ENCODE data around the gene CLEC12A. TPM values are rescaled to one million over a fixed set of nuclear protein-coding genes. Genes with fewer than 3 reads are reported as not detected.

CLEC12A gene
- total and polyA plus RNA-seq, 7 donors, result 0.06 to 0.96 (median 0.62) TPM

- Histone ChIP-seq H3K9me3 (no peaks in the 10 kb centered on the region), H3K27me3 (ENCODE audit: insufficient read depth in 3 of 3, low read length in 2 of 3) (no peaks in the 10 kb centered on the region), H3K27ac (no peak overlapping the region), H3K4me3 (no peak overlapping the region), H3K4me1 (no peaks in the 10 kb centered on the region), H3K36me3 (ENCODE audit: insufficient read depth in 1 of 2, low read depth in 1 of 2) (no peaks in the 10 kb centered on the region)
- 57 to 73% (median 63%) methylated on average over 2 of the region's 2 CpGs for WGBS, 3 donors
- intact Hi-C loops (cut with DNase I), result no loop called here
- TF ChIP-seq, protein P1, sequence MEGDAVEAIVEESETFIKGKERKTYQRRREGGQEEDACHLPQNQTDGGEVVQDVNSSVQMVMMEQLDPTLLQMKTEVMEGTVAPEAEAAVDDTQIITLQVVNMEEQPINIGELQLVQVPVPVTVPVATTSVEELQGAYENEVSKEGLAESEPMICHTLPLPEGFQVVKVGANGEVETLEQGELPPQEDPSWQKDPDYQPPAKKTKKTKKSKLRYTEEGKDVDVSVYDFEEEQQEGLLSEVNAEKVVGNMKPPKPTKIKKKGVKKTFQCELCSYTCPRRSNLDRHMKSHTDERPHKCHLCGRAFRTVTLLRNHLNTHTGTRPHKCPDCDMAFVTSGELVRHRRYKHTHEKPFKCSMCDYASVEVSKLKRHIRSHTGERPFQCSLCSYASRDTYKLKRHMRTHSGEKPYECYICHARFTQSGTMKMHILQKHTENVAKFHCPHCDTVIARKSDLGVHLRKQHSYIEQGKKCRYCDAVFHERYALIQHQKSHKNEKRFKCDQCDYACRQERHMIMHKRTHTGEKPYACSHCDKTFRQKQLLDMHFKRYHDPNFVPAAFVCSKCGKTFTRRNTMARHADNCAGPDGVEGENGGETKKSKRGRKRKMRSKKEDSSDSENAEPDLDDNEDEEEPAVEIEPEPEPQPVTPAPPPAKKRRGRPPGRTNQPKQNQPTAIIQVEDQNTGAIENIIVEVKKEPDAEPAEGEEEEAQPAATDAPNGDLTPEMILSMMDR (IDR thresholded peaks at IDR 0.05), result no peak
- DNase-seq (no peak), ATAC-seq (no peak)
Measured at GRCh38 chr12:9935026-9935425, 36.2 kb upstream of the CLEC12A start.

- no peaks in the 10 kb centered on the region for H3K9me3 ChIP-seq
- H3K27me3 ChIP-seq (ENCODE audit: insufficient read depth in 3 of 3, low read length in 2 of 3), result no peaks in the 10 kb centered on the region
- ATAC-seq (no peak), DNase-seq (no peak)
- no peaks in the 10 kb centered on the region for H3K36me3 ChIP-seq (ENCODE audit: insufficient read depth in 1 of 2, low read depth in 1 of 2)
- H3K4me3 ChIP-seq, result no peak overlapping the region
- TF ChIP-seq, protein P1 (IDR thresholded peaks at IDR 0.05), result no peak
- H3K27ac ChIP-seq, result no peak overlapping the region
- no peaks in the 10 kb centered on the region for H3K4me1 ChIP-seq
- intact Hi-C loops (cut with DNase I), result no loop called here
- 67 to 69% (median 69%) methylated on average over 10 of the region's 10 CpGs for WGBS, 3 donors
Measured at GRCh38 chr12:9936591-9936990, 34.6 kb upstream of the CLEC12A start.

DNA sequence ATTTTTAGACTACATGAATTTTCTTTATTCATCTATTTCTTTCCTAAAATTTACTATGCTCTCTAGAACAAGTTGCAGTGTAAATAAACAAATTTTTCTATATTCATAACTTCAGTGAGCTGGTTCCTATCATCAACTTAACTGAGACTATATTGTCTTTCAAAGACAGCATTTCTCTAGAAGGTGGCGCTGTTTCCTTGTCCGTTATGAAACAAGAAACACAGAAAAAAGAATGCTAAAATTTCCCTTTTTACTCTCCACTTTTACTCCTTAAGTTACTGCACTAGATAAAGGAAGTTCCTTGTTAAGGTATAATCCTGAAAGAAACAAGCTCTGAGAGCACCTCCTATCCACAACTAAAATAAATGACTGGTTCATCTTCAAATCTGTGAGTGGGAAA, 30.8 kb upstream of the CLEC12A start:
- H3K36me3 ChIP-seq (ENCODE audit: insufficient read depth in 1 of 2, low read depth in 1 of 2), result no peaks in the 10 kb centered on the region
- no peaks in the 10 kb centered on the region for H3K27me3 ChIP-seq (ENCODE audit: insufficient read depth in 3 of 3, low read length in 2 of 3)
- TF ChIP-seq, protein P1 (IDR thresholded peaks at IDR 0.05), result no peak
- intact Hi-C loops (cut with DNase I), result no loop called here
- H3K4me3 ChIP-seq, result no peak overlapping the region
- H3K4me1 ChIP-seq, result no peaks in the 10 kb centered on the region
- DNase-seq (no peak), ATAC-seq (no peak)
- H3K27ac ChIP-seq, result no peak overlapping the region
- 42 to 43% (median 43%) methylated on average over 2 of the region's 2 CpGs for WGBS, 3 donors
- H3K9me3 ChIP-seq, result no peaks in the 10 kb centered on the region

DNA sequence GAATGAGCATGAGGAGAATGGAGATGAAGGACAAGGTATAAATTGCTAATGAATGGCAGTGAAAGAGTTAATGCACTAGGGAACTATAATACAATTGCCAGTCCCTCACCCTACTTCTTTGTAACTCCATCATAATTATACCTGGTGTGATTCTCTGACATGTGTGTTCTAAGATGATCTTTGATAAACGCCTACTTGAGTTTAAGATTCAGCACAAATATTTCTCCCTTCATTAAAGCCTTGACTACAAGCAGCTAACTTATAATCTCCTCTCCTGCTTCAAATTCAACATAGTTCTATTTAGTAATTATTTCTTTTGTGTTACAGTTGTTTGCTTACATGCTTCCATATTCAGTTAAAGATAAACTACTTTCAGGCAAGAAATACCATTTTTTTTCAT, 29.4 kb upstream of the CLEC12A start:
- H3K27ac ChIP-seq, result no peak overlapping the region
- TF ChIP-seq, protein P1 (IDR thresholded peaks at IDR 0.05), result no peak
- ATAC-seq, result no peak
- H3K4me1 ChIP-seq, result no peaks in the 10 kb centered on the region
- WGBS, 3 donors, result 79 to 89% (median 86%) methylated on average over 1 of the region's 1 CpG
- no peak overlapping the region for H3K4me3 ChIP-seq
- H3K27me3 ChIP-seq (ENCODE audit: insufficient read depth in 3 of 3, low read length in 2 of 3), result no peaks in the 10 kb centered on the region
- H3K9me3 ChIP-seq, result no peaks in the 10 kb centered on the region
- no peak for DNase-seq
- intact Hi-C loops (cut with DNase I), result no loop called here
- H3K36me3 ChIP-seq (ENCODE audit: insufficient read depth in 1 of 2, low read depth in 1 of 2), result no peaks in the 10 kb centered on the region

DNA sequence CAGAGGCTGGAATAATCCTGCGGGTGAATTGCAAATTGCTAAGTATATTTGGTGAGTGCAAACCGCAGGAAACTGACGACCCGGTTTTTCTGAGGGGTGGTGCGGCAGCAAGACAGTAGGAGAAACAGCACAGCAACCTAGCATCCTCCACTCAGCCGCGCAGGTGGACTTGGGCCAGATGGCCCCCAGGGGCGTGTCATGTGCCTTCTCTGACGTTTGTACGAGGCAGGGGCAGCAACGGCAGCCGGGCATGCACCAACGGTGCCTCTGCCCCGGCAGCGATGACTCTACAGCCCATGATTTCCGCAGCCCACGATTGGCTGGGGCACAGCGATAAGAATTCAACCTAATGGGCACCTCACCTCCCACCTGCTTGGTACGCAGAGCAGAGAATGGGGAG, 28.0 kb upstream of the CLEC12A start:
- no peaks in the 10 kb centered on the region for H3K4me1 ChIP-seq
- ATAC-seq, result no peak
- H3K36me3 ChIP-seq (ENCODE audit: insufficient read depth in 1 of 2, low read depth in 1 of 2), result no peaks in the 10 kb centered on the region
- intact Hi-C loops (cut with DNase I), result no loop called here
- DNase-seq, result no peak
- no peak overlapping the region for H3K4me3 ChIP-seq
- TF ChIP-seq, protein P1 (IDR thresholded peaks at IDR 0.05), result no peak
- no peaks in the 10 kb centered on the region for H3K9me3 ChIP-seq
- WGBS, 3 donors, result 48 to 51% (median 48%) methylated on average over 19 of the region's 19 CpGs
- H3K27me3 ChIP-seq (ENCODE audit: insufficient read depth in 3 of 3, low read length in 2 of 3), result no peaks in the 10 kb centered on the region
- no peak overlapping the region for H3K27ac ChIP-seq
